B cell (primary cell): Measurements from ENCODE around the gene APH1A. TPM values are rescaled to one million over a fixed set of nuclear protein-coding genes. Genes with fewer than 3 reads are reported as not detected.
"Not testable (repeated sequence)": the region's sequence is repeated elsewhere in the genome, so short reads cannot be mapped to it uniquely, and the experiment has no call there.

ENCODE experiments used
- ATAC-seq: fragments of 200-7000 bp; cut with Tn5 transposase; one replicate; pipeline ENCODE4 v1.10.0; 2021; ENCODE audit warnings: low read depth, mild to moderate bottlenecking, moderate number of reproducible peaks, moderate library complexity
- CTCF ChIA-PET: fragments of 350-600 bp; sonication (Branson Sonifier 250); formaldehyde crosslinking; loops from one replicate; lab custom pipeline; 2021; ENCODE audit warnings: antibody characterized with exemption, inconsistent platforms; lab: Charles Lee
- POLR2A ChIA-PET: fragments of 350-600 bp; sonication (Branson Sonifier 250); formaldehyde crosslinking; loops from one replicate; lab custom pipeline; 2021; ENCODE audit warnings: antibody characterized with exemption; lab: Charles Lee
- DNase-seq: peaks from one replicate; pipeline ENCODE4 v3.0.0; 2013
- H2AFZ ChIP-seq: 2 replicates; pipeline ENCODE4 v1.6.1; 2012; ENCODE audit warnings: mild to moderate bottlenecking, low read depth, low read length; ENCODE audit not compliant: insufficient read depth, poor library complexity, severe bottlenecking
- H3K27ac ChIP-seq, 2 donors: 1 replicate in 1 of 2; 2 replicates in 1 of 2; pipeline ENCODE4 v1.5.1; 2012 to 2013; ENCODE audit warnings: low read length in 2 of 2, mild to moderate bottlenecking in 2 of 2, moderate library complexity in 1 of 2
- H3K27me3 ChIP-seq, 4 experiments: fragments of 200-600 bp in 1 of 4; sonication (generic) in 1 of 4; replicated peaks in 1 of 4; 1 replicate in 2 of 4; 2 replicates in 2 of 4; pipeline versions ENCODE4 v1.6.1 to v1.7.0; 2013 to 2016; ENCODE audit warnings: low read length in 3 of 4, mild to moderate bottlenecking in 2 of 4, mixed read lengths in 1 of 4, moderate library complexity in 1 of 4; ENCODE audit not compliant: insufficient read depth in 4 of 4, control insufficient read depth in 3 of 4; ENCODE audit errors: control extremely low read depth in 1 of 4
- H3K36me3 ChIP-seq, 2 experiments: replicated peaks in 1 of 2; 1 replicate in 1 of 2; 2 replicates in 1 of 2; pipeline versions ENCODE4 v1.6.1 to v1.7.1; 2013; ENCODE audit warnings: low read length in 1 of 2; ENCODE audit not compliant: insufficient read depth in 2 of 2, control insufficient read depth in 1 of 2; ENCODE audit errors: control extremely low read depth in 1 of 2, extremely low read depth in 1 of 2
- H3K4me1 ChIP-seq, 2 donors: fragments of 200-600 bp in 1 of 2; sonication (generic) in 1 of 2; 1 replicate in 1 of 2; 2 replicates in 1 of 2; pipeline versions ENCODE4 v1.5.1 to v1.6.1; 2013 to 2017; ENCODE audit warnings: low read length in 2 of 2; ENCODE audit not compliant: control insufficient read depth in 2 of 2, insufficient read depth in 2 of 2
- H3K4me2 ChIP-seq: replicated peaks from 2 replicates; pipeline ENCODE3; 2012; ENCODE audit warnings: mild to moderate bottlenecking, low read depth, low read length; ENCODE audit not compliant: poor library complexity, severe bottlenecking
- H3K4me3 ChIP-seq, 5 experiments: fragments of 200-600 bp in 1 of 5; sonication (generic) in 1 of 5; 1 replicate in 3 of 5; 2 replicates in 2 of 5; pipeline versions ENCODE4 v1.5.1 to v1.7.0; 2011 to 2016; ENCODE audit warnings: low read length in 4 of 5, mild to moderate bottlenecking in 4 of 5, low read depth in 2 of 5, control low read depth in 1 of 5, moderate library complexity in 1 of 5; ENCODE audit not compliant: insufficient read depth in 1 of 5; ENCODE audit errors: control extremely low read depth in 1 of 5, extremely low read depth in 1 of 5
- H3K79me2 ChIP-seq: fragments of 200-600 bp; sonication (generic); one replicate; pipeline ENCODE4 v1.6.0; 2016; ENCODE audit warnings: low read length; ENCODE audit not compliant: control insufficient read depth, insufficient read depth
- H3K9ac ChIP-seq: fragments of 200-600 bp; sonication (generic); 2 replicates; pipeline ENCODE4 v1.6.1; 2017; ENCODE audit warnings: mild to moderate bottlenecking, low read length, moderate library complexity
- H3K9me3 ChIP-seq, 3 donors: one replicate each; pipeline versions ENCODE4 v1.6.1 to v1.7.1; 2013; ENCODE audit warnings: low read length in 2 of 3; ENCODE audit not compliant: control insufficient read depth in 2 of 3, insufficient read depth in 1 of 3; ENCODE audit errors: control extremely low read depth in 1 of 3
- H4K20me1 ChIP-seq: 2 replicates; pipeline ENCODE4 v1.6.0; 2012; ENCODE audit warnings: mild to moderate bottlenecking, low read length; ENCODE audit not compliant: insufficient read depth, control insufficient read depth, poor library complexity, severe bottlenecking
- H3K27ac Mint-ChIP-seq: one replicate; pipeline ENCODE4 v1.8.0; 2021; ENCODE audit warnings: mixed read lengths
- H3K27me3 Mint-ChIP-seq: one replicate; pipeline ENCODE4 v1.8.0; 2021; ENCODE audit warnings: mixed read lengths
- H3K4me1 Mint-ChIP-seq: one replicate; pipeline ENCODE4 v1.8.0; 2021; ENCODE audit warnings: mixed read lengths
- H3K4me3 Mint-ChIP-seq: one replicate; pipeline ENCODE4 v1.8.0; 2021; ENCODE audit warnings: mixed read lengths
- H3K9me3 Mint-ChIP-seq: one replicate; pipeline ENCODE4 v1.8.0; 2022; ENCODE audit warnings: mixed read lengths; ENCODE audit not compliant: insufficient read depth
- EZH2 ChIP-seq: IDR thresholded peaks from 2 replicates; pipeline ENCODE4 v1.6.1; 2012; ENCODE audit warnings: borderline replicate concordance, low read depth, mild to moderate bottlenecking, moderate library complexity, low read length; ENCODE audit not compliant: insufficient read depth, poor library complexity, severe bottlenecking
- WGBS: methylation state at CpG from one replicate; pipeline ENCODE4 v1.1.5; 2013; ENCODE audit warnings: missing lambda C conversion rate; ENCODE audit not compliant: insufficient coverage; 5-methylcytosine and 5-hydroxymethylcytosine counted together
- intact Hi-C: fragments of 100-400 bp; cut with micrococcal nuclease; formaldehyde crosslinking; loops from one replicate; pipeline ENCODE4 v1.10.0; 2022
- polyA plus RNA-seq: library from polyadenylated mRNA; depleted of rRNA; stranded (reverse); fragments of >200 nt; gene quantifications from 2 replicates; pipeline ENCODE4 v1.2.3, GENCODE V29; 2012
- total RNA-seq, 2 donors: library from RNA; stranded (reverse); fragments of 120-200 nt in 1 of 2; gene quantifications; 1 replicate in 1 of 2; 2 replicates in 1 of 2; pipeline versions ENCODE4 v1.2.3 to v1.2.4, GENCODE V29; 2013 to 2022

APH1A gene
- total and polyA plus RNA-seq, 2 donors (not counting 1 experiment from before 2014, with no cell fraction given), result 135 to 165 TPM

- Histone ChIP-seq H3K4me2 (peak overlapping the region; percentile 93), H3K4me3 (peak overlapping the region; percentile 60 to 94 (median 85)), H3K27ac (peak overlapping the region; percentile 97 to 98), H3K36me3 (peaks cover 0 to 4% of the 10 kb centered on the region in 2 experiments), H3K9ac (peak overlapping the region; percentile 90), H3K79me2 (peaks cover 27% of the 10 kb centered on the region), H3K27me3 (no peaks in the 10 kb centered on the region), H3K4me1 (peaks cover 23% of the 10 kb centered on the region in 2 donors), H4K20me1 (no peaks in the 10 kb centered on the region), H3K9me3 (no peaks in the 10 kb centered on the region), H2AFZ (peak overlapping the region; percentile 70)
- ChIA-PET POLR2A (interaction anchor here (0.5 to 2.5 kb wide), 9 partner anchors 10 to 1031 kb away, joined by 3 to 19 read pairs (median 5); partner anchors contain the start of genes APH1A and RPRD2), CTCF (interaction anchor here (1.2 to 2.2 kb wide), 7 partner anchors 9 to 46 kb away, joined by 3 to 10 read pairs (median 6); no protein-coding TSS in a partner anchor)
- Mint-ChIP-seq H3K9me3 (no peaks in the 10 kb centered on the region), H3K27ac (no peak overlapping the region), H3K4me3 (no peak overlapping the region), H3K27me3 (no peaks in the 10 kb centered on the region), H3K4me1 (peaks cover 16% of the 10 kb centered on the region)
- ATAC-seq (no peak), DNase-seq (peak; percentile 61)
- intact Hi-C loops, result loop anchor here (1.0 kb wide), 2 partner anchors 46 to 345 kb away; no protein-coding TSS in a partner anchor
- 0% methylated on average over 2 of the region's 15 CpGs for WGBS
- TF ChIP-seq EZH2, result no peak
Observed at GRCh38 chr1:150233359-150234308, 35.2 kb downstream of the APH1A start.

- H3K4me3 ChIP-seq, H3K27me3 ChIP-seq, H3K27me3 Mint-ChIP-seq, ATAC-seq, H3K9me3 ChIP-seq, H4K20me1 ChIP-seq, H3K9me3 Mint-ChIP-seq, H3K36me3 ChIP-seq, intact Hi-C loops, DNase-seq: not testable (repeated sequence)
- Mint-ChIP-seq H3K4me1 (peaks cover 16% of the 10 kb centered on the region), H3K27ac (peak overlapping the region; percentile 75), H3K4me3 (peak overlapping the region; percentile 26)
- Histone ChIP-seq H3K79me2 (peaks cover 27% of the 10 kb centered on the region), H3K4me1 (peaks cover 23% of the 10 kb centered on the region in 2 donors), H2AFZ (peak overlapping the region; percentile 70), H3K9ac (peak overlapping the region; percentile 90), H3K4me2 (peak overlapping the region; percentile 93), H3K27ac (peak overlapping the region; percentile 97 to 98)
- 77% methylated on average over 6 of the region's 10 CpGs for whole genome bisulfite sequencing
- POLR2A ChIA-PET, result interaction anchor here (0.7 to 2.5 kb wide), 3 partner anchors 20 to 825 kb away, joined by 5 to 19 read pairs (median 9); partner anchors contain the start of gene RPRD2
- CTCF ChIA-PET, result interaction anchor here (1.2 to 2.2 kb wide), 7 partner anchors 8 to 45 kb away, joined by 3 to 10 read pairs (median 6); no protein-coding TSS in a partner anchor
Observed at GRCh38 chr1:150232921-150233320, 35.9 kb downstream of the APH1A start.

- H3K9ac ChIP-seq, H3K79me2 ChIP-seq, H3K4me3 ChIP-seq, H3K4me2 ChIP-seq, intact Hi-C loops, H3K27ac ChIP-seq, POLR2A ChIA-PET, DNase-seq, H3K27ac Mint-ChIP-seq, H2AFZ ChIP-seq, H3K27me3 Mint-ChIP-seq, H3K9me3 Mint-ChIP-seq, ATAC-seq, H3K27me3 ChIP-seq, H3K9me3 ChIP-seq, H3K4me3 Mint-ChIP-seq, H4K20me1 ChIP-seq: not testable (repeated sequence)
- H3K36me3 ChIP-seq, result peaks cover 4 to 40% of the 10 kb centered on the region in 2 experiments
- peaks cover 22% of the 10 kb centered on the region for H3K4me1 Mint-ChIP-seq
- peaks cover 16 to 17% of the 10 kb centered on the region in 2 donors for H3K4me1 ChIP-seq
- CTCF ChIA-PET, result interaction anchor here (0.7 to 1.1 kb wide), 3 partner anchors 13 to 77 kb away, joined by 3 read pairs; no protein-coding TSS in a partner anchor
- 100% methylated on average over 5 of the region's 10 CpGs for WGBS
Observed at GRCh38 chr1:150228246-150228645, 40.6 kb downstream of the APH1A start.
